ENCODE data around the gene SINHCAF. TPM values are rescaled to one million over a fixed set of nuclear protein-coding genes. Genes with fewer than 3 reads are reported as not detected.

The SINHCAF gene
- total and polyA plus RNA-seq, 2 of the 8 experiments (the other 6 are each of a cell fraction or from before 2014, with no cell fraction given), result 138 to 576 TPM

GRCh38 chr12:31297572-31298514, 28.1 kb downstream of the SINHCAF start:
- 94% methylated on average over 12 of the region's 13 CpGs; no CpG with 5 or more reads in 1 of the 2 experiments for WGBS, 2 experiments (ENCODE audit: extremely low coverage in 1 of 2, insufficient coverage in 1 of 2, insufficient read length in 1 of 2, insufficient replicate concordance in 2 of 2, low coverage in 1 of 2, low lambda C conversion rate in 2 of 2, missing lambda C conversion rate in 1 of 2)
- no peak overlapping the region for H3K56ac ChIP-seq (replicated peaks; ENCODE audit: insufficient read length, low read depth, low read length)
- DNase-seq (ENCODE audit: low read depth in 1 of 2, low spot score in 2 of 2) (no peak), FAIRE-seq (no peak)
- no peak overlapping the region for H4K5ac ChIP-seq (ENCODE audit: insufficient read length, low read depth, low read length)
- no peak overlapping the region for H3K4me3 ChIP-seq (ENCODE audit: extremely low read depth in 1 of 4, insufficient read depth in 2 of 4, low read depth in 3 of 4, low read length in 4 of 4)
- H3K14ac ChIP-seq (ENCODE audit: insufficient read length), result no peak overlapping the region
- H2AK5ac ChIP-seq (ENCODE audit: low read depth, low read length), result no peak overlapping the region
- H3K27me3 ChIP-seq (replicated peaks in 1 of 4; ENCODE audit: control insufficient read depth in 3 of 4, extremely low read depth in 1 of 4, insufficient read depth in 3 of 4, low read length in 3 of 4), result no peaks in the 10 kb centered on the region
- H3K4me1 ChIP-seq (replicated peaks in 1 of 4; ENCODE audit: control insufficient read depth in 3 of 4, insufficient read depth in 4 of 4, low read length in 3 of 4), result peaks cover 0 to 12% (median 4%) of the 10 kb centered on the region in 4 experiments; a peak in 3 of 7 replicates
- ChIA-PET POLR2A (ENCODE audit: partially characterized antibody) (interaction anchor here (0.9 to 4.5 kb wide), 14 partner anchors 8 to 263 kb away, joined by 3 to 21 read pairs (median 4); partner anchors contain the start of gene SINHCAF), CTCF (ENCODE audit: partially characterized antibody) (interaction anchor here (1.0 to 2.2 kb wide), 5 partner anchors 8 to 181 kb away, joined by 3 to 7 read pairs (median 3); no protein-coding TSS in a partner anchor)
- H3K9me3 ChIP-seq (ENCODE audit: insufficient read depth in 2 of 2, low read depth in 1 of 2, low read length in 1 of 2), result no peaks in the 10 kb centered on the region
- H4K8ac ChIP-seq (ENCODE audit: extremely low read depth, insufficient read depth, low read length), result no peak overlapping the region
- H3K27ac ChIP-seq (ENCODE audit: low read depth, low read length), result no peak overlapping the region
- H2BK15ac ChIP-seq (ENCODE audit: low read length), result no peak overlapping the region
- no peak overlapping the region for H3K4me2 ChIP-seq (ENCODE audit: insufficient read depth in 1 of 2, low read depth in 2 of 2, low read length in 2 of 2)
- H3K79me2 ChIP-seq (ENCODE audit: control insufficient read depth in 1 of 2, insufficient read depth in 2 of 2, low read length in 2 of 2), result peaks cover 45 to 99% of the 10 kb centered on the region in 2 experiments
- H4K91ac ChIP-seq (replicated peaks; ENCODE audit: insufficient read length, low read length), result no peak overlapping the region
- H3K79me1 ChIP-seq (ENCODE audit: low read depth, low read length), result 0 out of 2 replicates have a peak, but pooled peaks cover 4% of the 10 kb centered on the region
- no peak overlapping the region for H2BK20ac ChIP-seq (ENCODE audit: low read length)
- H3K18ac ChIP-seq (ENCODE audit: extremely low read depth, low read length), result no peak overlapping the region
- no peak overlapping the region for H2BK12ac ChIP-seq (ENCODE audit: low read depth, low read length)
- H2BK5ac ChIP-seq (ENCODE audit: low read depth, low read length), result no peak overlapping the region
- H3K9ac ChIP-seq (replicated peaks in 1 of 4; ENCODE audit: extremely low read depth in 1 of 4, low read depth in 3 of 4, low read length in 3 of 4), result no peak overlapping the region
- no peaks in the 10 kb centered on the region for H3K23me2 ChIP-seq (ENCODE audit: low read depth, low read length)
- H3K36me3 ChIP-seq (ENCODE audit: control insufficient read depth in 2 of 4, insufficient read depth in 4 of 4, low read length in 3 of 4), result peaks cover 22 to 89% (median 66%) of the 10 kb centered on the region in 4 experiments
- H3K23ac ChIP-seq (ENCODE audit: insufficient read length), result no peak overlapping the region
- H4K20me1 ChIP-seq (replicated peaks in 1 of 2; ENCODE audit: control insufficient read depth in 1 of 2, insufficient read depth in 2 of 2, low read length in 2 of 2), result peaks cover 22 to 24% of the 10 kb centered on the region in 2 experiments
- H3K4ac ChIP-seq (replicated peaks; ENCODE audit: insufficient read length, low read depth, low read length), result no peak overlapping the region
- no peak overlapping the region for H2BK120ac ChIP-seq (replicated peaks; ENCODE audit: low read depth, low read length)
- no peak overlapping the region for H2AFZ ChIP-seq (ENCODE audit: low read length)
- TF ChIP-seq USF2 (IDR thresholded peaks at IDR 0.05; ENCODE audit: low read length), result no peak
- no peak for TF ChIP-seq ATF3 (IDR thresholded peaks at IDR 0.05; ENCODE audit: insufficient read depth, low read depth, low read length)
- no peak for TF ChIP-seq GABPA (IDR thresholded peaks at IDR 0.05; ENCODE audit: borderline replicate concordance, insufficient read depth, low read length)
- no peak for TF ChIP-seq HDAC2 (IDR thresholded peaks at IDR 0.05; ENCODE audit: borderline replicate concordance in 1 of 2, low read depth in 2 of 2, low read length in 2 of 2)
- no peak for TF ChIP-seq SAP30 (IDR thresholded peaks at IDR 0.05; ENCODE audit: insufficient read depth, insufficient replicate concordance, low read length)
- no peak for TF ChIP-seq RBBP5 (IDR thresholded peaks at IDR 0.05; ENCODE audit: borderline replicate concordance, low read depth, low read length)
- no peak for TF ChIP-seq PHF8 (conservative IDR thresholded peaks at IDR 0.05; ENCODE audit: low read depth, low read length)
- TF ChIP-seq MAFK (IDR thresholded peaks at IDR 0.05; ENCODE audit: low read depth, low read length), result no peak
